Ovary (tissue), 9 donors: ENCODE measurements around the gene DMXL2. TPM values are rescaled to one million over a fixed set of nuclear protein-coding genes. Genes with fewer than 3 reads are reported as not detected.

Source experiments
- DNase-seq, 5 donors: peaks; one replicate each; pipeline ENCODE4 v3.0.0-alpha.2; 2019 to 2020
- H3K27ac ChIP-seq, 2 donors: fragments of 200-600 bp; one replicate each; pipeline versions ENCODE4 v1.5.1 to v1.8.0; 2019 to 2022
- H3K27me3 ChIP-seq: fragments of 200-600 bp; one replicate; pipeline ENCODE4 v1.8.0; 2022
- H3K36me3 ChIP-seq: fragments of 200-600 bp; sonication (generic); one replicate; pipeline ENCODE4 v1.5.1; 2019
- H3K4me1 ChIP-seq: one replicate; pipeline ENCODE4 v1.8.1; 2013; ENCODE audit warnings: mild to moderate bottlenecking, moderate library complexity; ENCODE audit not compliant: insufficient read depth
- H3K4me3 ChIP-seq: fragments of 200-600 bp; sonication (generic); one replicate; pipeline ENCODE4 v1.5.1; 2017
- H3K9me3 ChIP-seq, 2 donors: fragments of 200-600 bp in 1 of 2; sonication (generic) in 1 of 2; one replicate each; pipeline versions ENCODE4 v1.5.1 to v1.8.1; 2013 to 2019; ENCODE audit warnings: mild to moderate bottlenecking in 1 of 2, moderate library complexity in 1 of 2
- EP300 ChIP-seq: sonication (generic); formaldehyde crosslinking; IDR thresholded peaks from one replicate; pipeline ENCODE4 v1.6.1; 2017; ENCODE audit warnings: antibody characterized with exemption
- POLR2A ChIP-seq: fragments of 450-650 bp; IDR thresholded peaks from one replicate; pipeline ENCODE4 v1.6.1; 2017; ENCODE audit warnings: antibody characterized with exemption, mild to moderate bottlenecking, moderate library complexity
- WGBS, 3 donors: extraction: QIAGEN DNeasy Blood & Tissue Kit in 1 of 3; methylation state at CpG; one replicate each; pipeline versions ENCODE4 v1.1.5 to v1.1.7; 2013 to 2017; 5-methylcytosine and 5-hydroxymethylcytosine counted together
- intact Hi-C, 4 donors: fragments of 100-400 bp; cut with DNase I; formaldehyde crosslinking; loops; one replicate each; pipeline versions ENCODE4 v1.11.0 to v1.15.1; 2022 to 2023
- polyA plus RNA-seq, 2 donors: library from polyadenylated mRNA; stranded (reverse); fragments of 200-250 nt in 1 of 2; fragments of 350-450 nt in 1 of 2; fragmentation: Illumina TruSeq in 1 of 2; extraction: RNeasy Lipid Tissue Mini Kit (QIAGEN cat#74804) in 1 of 2; gene quantifications; one replicate each; pipeline ENCODE4 v1.2.3, GENCODE V29; 2013 to 2014
- total RNA-seq, 7 donors: library from RNA; depleted of rRNA in 2 of 7; stranded (reverse); fragments of >200 nt in 2 of 7; fragmentation: NEBNext Ultra II Directional in 3 of 7; extraction: Animal tissue kit (Norgen Biotek cat#: 25700) in 3 of 7; gene quantifications; one replicate each; pipeline versions ENCODE4 v1.1.0 to v1.2.4, GENCODE V29; 2016 to 2023
- TF ChIP-seq, protein P1 (sequence below), 3 donors: fragments of 450-650 bp in 2 of 3; fragments of 200-600 bp in 1 of 3; IDR thresholded peaks; one replicate each; pipeline versions ENCODE4 v1.5.1 to v1.8.0; 2016 to 2022; ENCODE audit warnings: antibody characterized with exemption in 3 of 3, mild to moderate bottlenecking in 1 of 3
- donor health status: DM: no; HTN: no; CAD: no; lungs with moderate emphysema.
- donor health status: DM: no; HTN: no; CAD: no.
- donor health status: Bipolar disorder and iron deficiency.
- donor health status: DM: yes; HTN: yes; CAD: no.
- donor health status: DM: no; HTN: no; CAD: no.
- donor health status: DM: yes; HTN: yes; CAD: no.

Gene DMXL2
- total and polyA plus RNA-seq, 9 donors, result 9.1 to 28.5 (median 16.1) TPM

- 12 to 46% (median 20%) methylated on average over 1 of the region's 1 CpG for WGBS, 3 donors
- intact Hi-C loops, result no loop called here
- no peaks in the 10 kb centered on the region for H3K27me3 ChIP-seq
Measured at GRCh38 chr15:51516291-51516690, 106.3 kb downstream of the DMXL2 start.

DNA sequence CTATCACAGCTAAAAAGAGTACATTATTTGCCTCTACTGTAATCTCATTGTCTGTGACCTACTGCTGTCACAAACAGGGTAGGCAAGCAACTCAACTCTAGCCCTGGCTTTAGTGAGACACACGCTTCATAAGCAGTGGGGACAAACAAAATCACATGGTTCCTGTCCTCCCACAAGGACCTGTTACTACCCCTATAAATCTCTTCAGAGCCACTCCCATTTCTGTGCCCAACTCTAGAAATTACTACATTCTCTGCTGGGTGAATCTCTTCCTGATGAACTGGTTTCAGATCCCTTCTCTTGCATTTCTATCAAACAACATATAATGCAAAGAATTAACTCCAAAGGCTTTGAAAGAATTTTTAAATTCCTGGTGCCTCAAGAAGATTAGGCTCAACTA lies 117.3 kb downstream of the DMXL2 start:
- Histone ChIP-seq H3K27me3 (no peaks in the 10 kb centered on the region), H3K4me1 (no peaks in the 10 kb centered on the region), H3K9me3 (no peaks in the 10 kb centered on the region), H3K27ac (no peak overlapping the region), H3K36me3 (no peaks in the 10 kb centered on the region), H3K4me3 (no peak overlapping the region)
- TF ChIP-seq EP300 (no peak), POLR2A (no peak)
- TF ChIP-seq, protein P1, sequence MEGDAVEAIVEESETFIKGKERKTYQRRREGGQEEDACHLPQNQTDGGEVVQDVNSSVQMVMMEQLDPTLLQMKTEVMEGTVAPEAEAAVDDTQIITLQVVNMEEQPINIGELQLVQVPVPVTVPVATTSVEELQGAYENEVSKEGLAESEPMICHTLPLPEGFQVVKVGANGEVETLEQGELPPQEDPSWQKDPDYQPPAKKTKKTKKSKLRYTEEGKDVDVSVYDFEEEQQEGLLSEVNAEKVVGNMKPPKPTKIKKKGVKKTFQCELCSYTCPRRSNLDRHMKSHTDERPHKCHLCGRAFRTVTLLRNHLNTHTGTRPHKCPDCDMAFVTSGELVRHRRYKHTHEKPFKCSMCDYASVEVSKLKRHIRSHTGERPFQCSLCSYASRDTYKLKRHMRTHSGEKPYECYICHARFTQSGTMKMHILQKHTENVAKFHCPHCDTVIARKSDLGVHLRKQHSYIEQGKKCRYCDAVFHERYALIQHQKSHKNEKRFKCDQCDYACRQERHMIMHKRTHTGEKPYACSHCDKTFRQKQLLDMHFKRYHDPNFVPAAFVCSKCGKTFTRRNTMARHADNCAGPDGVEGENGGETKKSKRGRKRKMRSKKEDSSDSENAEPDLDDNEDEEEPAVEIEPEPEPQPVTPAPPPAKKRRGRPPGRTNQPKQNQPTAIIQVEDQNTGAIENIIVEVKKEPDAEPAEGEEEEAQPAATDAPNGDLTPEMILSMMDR (IDR thresholded peaks at IDR 0.05), result no peak
- WGBS, 3 donors, result 89 to 100% (median 97%) methylated on average over 1 of the region's 1 CpG
- no peak for DNase-seq
- intact Hi-C loops, result no loop called here

More at GRCh38 chr15:51516291-51516690, 106.3 kb downstream of the DMXL2 start:
- Histone ChIP-seq H3K4me1 (no peaks in the 10 kb centered on the region), H3K27ac (no peak overlapping the region), H3K36me3 (no peaks in the 10 kb centered on the region), H3K4me3 (no peak overlapping the region), H3K9me3 (no peaks in the 10 kb centered on the region)
- no peak for TF ChIP-seq POLR2A
- TF ChIP-seq, protein P1 (IDR thresholded peaks at IDR 0.05), result no peak
- TF ChIP-seq EP300, result no peak
- no peak for DNase-seq

GRCh38 chr15:51503003-51503402 lies 119.6 kb downstream of the DMXL2 start:
- no peaks in the 10 kb centered on the region for H3K4me1 ChIP-seq
- H3K27ac ChIP-seq, result no peak overlapping the region
- TF ChIP-seq POLR2A, result no peak
- TF ChIP-seq, protein P1 (IDR thresholded peaks at IDR 0.05), result no peak
- H3K4me3 ChIP-seq, result no peak overlapping the region
- no peaks in the 10 kb centered on the region for H3K9me3 ChIP-seq
- intact Hi-C loops, result no loop called here
- H3K36me3 ChIP-seq, result no peaks in the 10 kb centered on the region
- no peaks in the 10 kb centered on the region for H3K27me3 ChIP-seq
- DNase-seq, result no peak

GRCh38 chr15:51499379-51499976 lies 123.1 kb downstream of the DMXL2 start:
- WGBS, 3 donors, result 87 to 88% (median 87%) methylated on average over 5 of the region's 5 CpGs
- Histone ChIP-seq H3K27ac (no peak overlapping the region), H3K36me3 (no peaks in the 10 kb centered on the region), H3K4me1 (no peaks in the 10 kb centered on the region), H3K27me3 (no peaks in the 10 kb centered on the region), H3K4me3 (no peak overlapping the region), H3K9me3 (no peaks in the 10 kb centered on the region)
- TF ChIP-seq EP300, result no peak
- TF ChIP-seq, protein P1 (IDR thresholded peaks at IDR 0.05), result no peak
- no peak for TF ChIP-seq POLR2A
- DNase-seq, result no peak
- intact Hi-C loops, result no loop called here
